Suppressor macrophage treated with lipopolysaccharide for 4 hours (primary cell): Measurements from ENCODE around the gene PWP1.

Source experiments
- DNase-seq: peaks from one replicate; pipeline ENCODE4 v3.0.0-alpha.2; 2020

PWP1 gene

DNA sequence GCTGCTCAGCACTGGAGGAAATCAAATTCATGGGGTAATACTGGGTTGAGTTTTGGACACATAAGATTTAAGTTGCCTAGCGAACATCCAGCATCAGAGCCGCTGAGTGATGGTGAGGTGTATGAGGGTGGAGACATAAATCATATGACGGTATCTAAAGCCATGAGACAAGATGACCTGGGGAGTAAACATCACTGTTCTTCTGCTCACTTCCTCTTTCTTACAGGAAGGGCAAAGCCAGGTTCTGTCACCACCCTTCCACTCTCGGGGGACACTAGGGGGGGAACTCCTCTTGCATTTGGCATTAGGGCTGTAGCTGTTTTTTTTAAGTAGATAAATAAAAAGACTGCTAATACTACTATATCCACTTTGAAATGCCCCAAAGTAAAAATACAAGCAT lies 51.3 kb downstream of the PWP1 start:
- DNase-seq = peak; percentile 16

DNA sequence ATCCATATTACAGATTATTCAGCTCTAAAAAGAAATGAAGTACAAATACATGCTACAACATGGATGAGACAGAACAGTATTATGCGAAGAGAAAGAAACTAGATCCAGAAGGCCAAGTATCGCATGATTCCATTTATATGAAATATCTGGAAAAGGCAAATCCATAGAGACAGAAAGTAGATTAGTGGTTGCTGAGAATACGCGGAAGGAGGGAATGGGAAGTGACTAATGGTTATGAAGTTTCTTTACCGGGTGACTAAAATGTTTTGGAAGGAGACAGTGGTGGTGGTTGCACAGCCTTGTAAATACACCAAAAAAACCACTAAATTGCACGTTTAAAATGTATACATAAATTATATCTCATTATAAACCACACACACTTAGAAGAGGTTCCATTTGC lies 62.9 kb downstream of the PWP1 start:
- peak; percentile 40 for DNase-seq

DNA sequence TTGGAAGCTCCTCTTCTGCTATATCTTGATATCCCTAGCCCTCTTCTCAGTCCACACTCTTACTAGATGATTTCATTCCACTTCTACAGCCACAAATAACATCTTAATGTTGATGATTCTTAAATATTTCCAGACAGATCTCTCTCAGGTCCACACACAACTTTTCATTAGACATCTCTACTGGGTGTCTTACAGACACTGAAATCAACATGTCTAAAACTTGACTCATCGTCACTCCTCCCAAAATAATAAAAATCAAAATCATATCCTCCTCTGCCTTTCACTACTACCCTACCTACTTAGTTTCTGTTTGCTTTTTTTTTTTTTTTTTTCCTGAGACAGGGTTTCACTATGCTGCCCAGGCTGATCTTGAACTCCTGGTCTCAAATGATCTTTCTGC lies 63.5 kb downstream of the PWP1 start:
- DNase-seq = no peak

DNA sequence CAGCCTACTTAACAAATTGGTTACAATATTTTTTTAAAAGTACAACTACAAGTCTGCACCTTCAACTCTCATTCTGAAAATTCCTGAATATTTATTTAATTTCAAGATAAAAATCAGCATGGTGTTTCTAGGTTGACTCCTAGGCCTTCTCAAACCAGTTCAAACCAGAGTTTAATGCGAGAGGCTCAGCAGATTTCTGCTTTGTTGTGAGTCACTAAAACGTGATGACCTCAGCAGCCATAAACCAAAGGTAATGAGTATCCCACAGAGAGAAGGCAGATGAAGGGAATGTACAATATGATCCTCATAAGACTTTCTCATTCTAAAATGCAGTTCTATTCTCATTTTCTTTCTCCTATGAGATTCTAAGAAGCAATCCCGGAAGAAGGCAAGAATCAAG lies 73.8 kb downstream of the PWP1 start:
- DNase-seq = peak; percentile 79

DNA sequence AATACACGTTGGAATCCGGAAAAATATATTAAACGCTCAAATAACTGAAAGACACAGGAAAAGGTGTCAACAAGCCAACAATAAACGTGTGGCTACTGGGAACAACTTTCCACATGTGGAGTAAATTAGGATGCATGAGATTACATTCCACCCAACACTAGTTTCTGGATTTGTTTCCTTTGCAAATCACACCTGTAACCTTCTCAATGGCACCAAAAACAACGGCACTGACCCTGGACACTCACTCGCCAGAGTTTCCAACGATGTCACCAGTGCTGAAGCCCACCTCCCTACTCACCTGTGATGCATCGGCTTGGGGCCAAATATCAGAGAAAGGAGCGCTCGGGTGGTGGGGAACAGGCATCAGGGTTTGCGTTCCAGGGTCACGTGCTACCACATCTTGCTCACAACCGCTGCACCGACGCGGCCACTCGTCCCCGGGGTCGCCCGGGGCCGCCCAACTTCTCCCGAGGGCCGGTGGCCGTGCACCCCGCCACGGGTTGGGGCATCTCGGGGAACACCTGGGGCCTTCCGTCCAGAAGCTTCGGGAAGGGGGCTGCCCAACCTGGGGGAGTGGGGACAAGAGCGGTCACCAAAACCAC lies 74.7 kb downstream of the PWP1 start:
- DNase-seq = peak; percentile 21

DNA sequence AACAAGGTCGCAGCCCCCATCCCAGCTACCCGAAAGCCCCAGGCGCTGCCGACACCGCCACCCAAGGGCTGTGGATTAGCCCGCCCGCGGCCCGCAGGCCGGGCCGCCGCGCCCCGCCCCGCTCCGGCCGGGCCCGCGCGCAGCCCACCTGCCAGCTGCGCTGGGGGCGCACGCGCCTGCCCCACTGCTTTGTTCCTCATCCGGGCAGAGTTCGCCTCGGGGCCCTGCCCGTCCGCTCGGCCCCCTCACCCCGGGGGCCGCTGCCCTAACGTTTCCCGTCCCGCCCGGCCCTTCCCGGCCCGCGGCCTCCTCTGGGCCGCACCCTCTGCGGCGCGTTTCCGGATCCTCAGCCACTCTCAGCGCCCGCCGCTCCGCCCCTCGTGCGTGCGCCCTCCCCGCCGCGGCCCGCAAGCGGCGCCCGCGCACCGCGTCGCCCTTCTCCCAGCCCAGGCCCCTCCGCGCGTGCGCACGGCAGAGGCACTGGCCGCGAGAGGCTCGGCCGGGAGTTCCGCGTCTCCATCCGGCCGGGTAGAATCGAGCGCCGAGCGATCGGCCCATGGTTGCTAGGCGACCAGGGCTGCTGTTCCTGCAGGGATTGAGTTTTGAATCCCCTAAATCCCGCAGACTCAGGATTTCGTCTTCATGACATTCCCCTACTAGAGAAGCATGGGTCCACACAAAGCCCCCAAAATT lies 75.4 kb downstream of the PWP1 start, which contains the start of gene PRDM4:
PRDM4 (minus strand) TSS at position 329 of the 693 bp plus-strand sequence. CDS start 622 bp downstream, outside the sequence.
- peak; percentile 98 for DNase-seq

DNA sequence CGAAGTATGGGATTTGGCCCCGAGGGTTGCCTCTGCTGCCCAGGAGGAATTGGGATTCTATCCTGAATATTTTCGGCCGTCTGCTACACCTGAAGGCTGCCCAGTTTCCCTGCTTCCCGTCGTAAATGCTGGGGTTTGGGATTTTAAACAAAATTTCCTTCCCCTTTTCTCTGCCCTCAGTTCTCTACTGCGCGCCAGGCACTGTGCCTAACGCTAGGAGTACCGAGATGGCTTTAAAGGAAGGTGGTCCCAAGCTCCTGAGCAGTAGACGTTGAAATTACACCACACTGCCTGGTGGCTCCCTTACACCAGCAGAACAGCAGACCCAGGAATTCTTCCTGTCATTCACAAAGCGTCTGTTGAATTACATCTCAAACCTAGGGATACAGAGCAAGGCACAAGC lies 75.9 kb downstream of the PWP1 start:
- DNase-seq = no peak
